ENCODE data around the gene ZNF770.
"Not testable (repeated sequence)": the region's sequence is repeated elsewhere in the genome, so short reads cannot be mapped to it uniquely, and the experiment has no call there.

ZNF770 gene

DNA sequence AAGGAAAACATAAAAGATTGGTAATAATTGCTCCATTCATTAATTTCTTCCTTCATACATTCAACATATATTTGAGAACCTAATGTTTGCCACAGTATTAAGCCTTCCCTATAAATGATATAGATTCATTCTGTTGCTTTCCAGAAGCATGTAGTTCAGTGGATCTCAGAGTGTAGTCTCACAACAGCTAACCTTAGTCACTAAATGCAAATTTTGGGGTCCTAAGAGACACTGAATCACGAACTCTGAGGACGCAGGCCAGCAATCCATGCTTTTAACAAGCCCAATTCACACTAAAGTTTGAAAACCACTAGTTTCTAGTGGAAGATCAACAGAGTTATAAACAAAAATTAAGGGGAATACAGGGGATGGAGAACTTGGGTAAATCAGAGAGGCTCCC, 11.3 kb downstream of the ZNF770 start:
- no peak for DNase-seq (ENCODE audit: low spot score)

DNA sequence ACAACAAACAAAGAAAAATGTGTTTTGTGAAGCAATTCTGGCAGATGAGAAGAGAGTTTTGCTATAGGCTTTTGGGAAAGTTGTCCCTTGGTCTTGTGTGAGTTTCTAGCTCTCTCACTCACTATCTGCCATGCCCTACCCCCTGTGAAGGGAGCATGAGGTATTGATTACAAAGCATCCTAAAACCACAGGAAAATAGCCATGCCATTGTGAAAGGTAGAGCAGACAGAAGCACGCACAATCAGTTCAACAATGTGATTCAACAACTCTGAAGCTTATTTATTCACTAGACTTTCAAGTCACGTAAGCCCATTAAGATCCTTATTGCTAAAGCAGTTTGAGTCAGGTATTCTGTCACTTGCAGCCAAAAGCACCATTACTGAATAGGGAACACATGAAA, 12.0 kb downstream of the ZNF770 start:
- no peak for DNase-seq (ENCODE audit: low spot score)

DNA sequence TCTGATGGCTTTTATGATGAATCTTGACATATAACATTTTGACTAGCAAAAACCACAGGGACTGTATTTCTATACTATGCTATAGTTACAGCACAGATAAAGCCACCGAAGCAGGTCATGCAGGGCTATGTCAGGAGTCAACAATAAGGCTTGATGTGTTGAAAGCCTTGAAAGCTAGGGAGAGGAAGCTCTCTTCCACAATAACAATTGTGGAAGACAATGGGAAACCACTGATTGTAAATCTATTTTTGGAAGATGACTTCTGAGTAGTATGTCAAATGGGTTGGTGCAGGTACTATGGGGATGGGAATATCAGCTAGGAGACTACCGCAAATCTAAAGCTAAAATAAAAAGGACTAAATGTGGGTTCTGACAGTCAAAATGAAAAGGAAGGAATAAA, 14.6 kb downstream of the ZNF770 start:
- DNase-seq (ENCODE audit: low spot score) = no peak

DNA sequence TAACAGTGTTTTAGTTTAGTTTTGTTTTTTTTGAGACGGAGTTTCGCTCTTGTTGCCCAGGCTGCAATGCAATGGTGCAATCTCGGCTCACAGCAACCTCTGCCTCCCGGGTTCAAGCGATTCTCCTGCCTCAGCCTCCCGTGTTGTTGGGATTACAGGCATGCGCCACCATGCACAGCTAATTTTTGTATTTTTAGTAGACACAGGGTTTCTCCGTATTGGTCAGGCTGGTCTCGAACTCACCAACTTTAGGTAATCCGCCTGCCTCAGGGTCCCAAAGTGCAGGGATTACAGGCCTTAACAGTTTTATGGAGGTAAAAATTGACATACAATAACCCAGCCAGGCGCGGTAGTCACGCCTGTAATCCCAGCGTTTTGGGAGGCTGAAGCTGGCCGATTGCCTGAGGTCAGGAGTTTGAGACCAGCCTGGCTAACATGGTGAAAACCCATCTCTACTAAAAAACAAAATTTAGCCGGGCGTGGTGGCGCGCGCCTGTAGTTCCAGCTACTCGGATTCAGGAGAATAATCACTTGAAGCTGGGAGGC, 17.9 kb downstream of the ZNF770 start:
- not testable (repeated sequence) for DNase-seq (ENCODE audit: low spot score)

DNA sequence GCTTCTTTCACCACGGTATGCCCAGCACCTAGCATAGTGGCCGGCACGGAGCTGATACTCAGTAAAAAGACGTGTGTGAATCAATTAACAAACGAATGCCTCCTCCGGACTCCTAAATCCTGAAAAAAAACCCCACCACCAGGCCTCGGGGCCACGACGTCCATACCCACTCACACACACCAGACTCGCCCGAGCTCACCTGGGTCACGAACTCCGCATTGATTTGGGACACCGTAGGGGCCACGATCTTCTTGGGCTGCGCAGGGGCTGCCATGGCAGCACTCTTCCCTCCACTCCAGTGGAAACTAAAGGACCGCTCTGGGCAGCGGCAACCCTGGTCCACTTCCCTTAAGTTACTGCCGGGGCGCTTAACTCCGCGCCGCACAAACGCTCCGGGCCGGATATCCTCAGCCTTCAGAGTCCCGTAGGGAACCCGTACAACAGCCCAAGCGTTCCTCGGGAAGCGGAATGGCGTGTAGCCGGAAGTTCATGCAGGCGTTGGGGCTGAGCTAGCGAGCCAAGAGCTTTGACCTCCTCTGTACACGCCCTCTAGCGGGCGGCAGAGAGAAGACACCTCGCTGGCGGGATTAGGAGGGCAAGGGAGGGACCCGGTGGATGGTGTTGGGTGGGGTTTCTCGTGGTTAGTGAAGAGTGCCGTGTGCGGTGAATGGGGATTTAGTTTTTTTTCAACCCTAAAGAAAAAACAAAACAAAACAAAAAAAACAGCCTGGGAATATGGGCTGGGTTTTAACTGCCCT, 18.6 kb downstream of the ZNF770 start, which contains the start of gene AQR:
AQR (minus strand) TSS at position 403 of the 758 bp plus-strand sequence; CDS start at position 274, 129 bp downstream.
- peak; percentile 94 for DNase-seq (ENCODE audit: low spot score)

DNA sequence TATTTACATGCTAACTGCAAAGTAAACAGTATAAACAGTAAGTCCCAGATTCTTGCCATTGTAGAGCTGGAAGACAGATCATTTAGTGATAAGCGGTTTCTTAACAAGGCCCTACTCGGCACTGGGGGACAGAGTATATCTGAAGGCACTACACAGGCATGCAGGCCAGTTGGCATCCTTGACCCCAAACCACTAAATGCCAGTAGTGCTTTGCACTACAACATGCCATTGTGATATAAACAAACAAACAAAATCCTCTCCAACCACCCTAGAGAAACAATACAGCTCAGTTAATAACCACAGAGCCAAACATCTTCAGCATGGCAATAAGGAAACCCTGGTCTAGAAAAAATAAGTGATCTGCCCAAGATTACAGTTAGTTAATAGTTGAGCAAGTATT, 23.8 kb downstream of the ZNF770 start:
- no peak for DNase-seq (ENCODE audit: low spot score)

DNA sequence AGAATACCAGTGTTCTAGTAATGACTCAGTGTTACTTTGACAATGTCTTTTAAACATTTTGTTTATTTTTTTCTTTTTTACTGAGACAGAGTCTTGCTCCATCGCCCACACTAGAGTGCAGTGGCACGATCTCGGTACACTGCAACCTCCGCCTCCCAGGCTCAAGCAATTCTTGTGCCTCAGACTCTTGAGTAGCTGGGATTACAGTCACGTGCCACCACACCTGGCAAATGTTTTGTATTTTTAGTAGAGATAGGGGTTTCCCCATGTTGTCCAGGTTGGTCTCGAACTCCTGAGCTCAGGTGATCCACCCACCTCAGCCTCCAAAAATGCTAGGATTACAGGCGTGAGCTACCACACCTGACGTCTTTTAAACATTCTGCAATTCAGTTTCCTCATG, 34.2 kb downstream of the ZNF770 start:
- DNase-seq (ENCODE audit: low spot score) = no peak

DNA sequence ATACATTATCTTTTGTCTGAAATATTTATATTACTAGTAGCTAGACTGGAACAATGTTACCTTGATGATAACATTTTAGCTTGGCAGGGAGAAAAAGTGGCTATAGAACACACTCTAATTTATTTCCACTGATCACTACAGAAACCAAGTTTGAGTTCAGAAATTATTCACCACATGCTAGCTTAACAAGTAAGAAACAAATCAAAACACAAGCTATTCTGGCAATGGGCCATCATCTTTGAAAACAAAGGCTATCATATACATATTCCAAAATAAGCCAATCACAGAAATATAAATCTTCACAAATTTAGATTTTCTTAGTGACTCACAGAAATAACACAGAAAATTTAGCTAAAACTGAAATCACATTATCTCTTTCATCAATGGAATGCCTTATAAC, 35.6 kb downstream of the ZNF770 start:
- DNase-seq (ENCODE audit: low spot score) = no peak

DNA sequence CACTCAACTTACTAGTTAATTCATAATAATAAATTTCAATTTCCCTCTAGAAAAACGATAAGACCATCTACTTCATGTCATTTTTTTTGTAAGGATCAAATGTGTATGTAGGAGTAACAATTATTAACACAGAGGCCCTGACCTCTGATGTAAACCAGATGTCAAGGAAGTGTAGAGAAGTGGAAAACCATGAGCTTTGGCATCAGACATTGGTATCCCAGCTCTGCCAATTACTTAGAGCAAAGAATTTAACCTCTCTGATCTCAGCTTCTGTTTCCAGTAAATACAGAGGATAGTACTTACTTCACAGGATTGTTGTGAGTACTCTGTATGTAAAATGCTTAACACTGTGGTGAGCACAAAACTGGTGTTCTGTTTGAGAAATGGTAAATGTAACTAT, 36.1 kb downstream of the ZNF770 start:
- DNase-seq (ENCODE audit: low spot score) = no peak

DNA sequence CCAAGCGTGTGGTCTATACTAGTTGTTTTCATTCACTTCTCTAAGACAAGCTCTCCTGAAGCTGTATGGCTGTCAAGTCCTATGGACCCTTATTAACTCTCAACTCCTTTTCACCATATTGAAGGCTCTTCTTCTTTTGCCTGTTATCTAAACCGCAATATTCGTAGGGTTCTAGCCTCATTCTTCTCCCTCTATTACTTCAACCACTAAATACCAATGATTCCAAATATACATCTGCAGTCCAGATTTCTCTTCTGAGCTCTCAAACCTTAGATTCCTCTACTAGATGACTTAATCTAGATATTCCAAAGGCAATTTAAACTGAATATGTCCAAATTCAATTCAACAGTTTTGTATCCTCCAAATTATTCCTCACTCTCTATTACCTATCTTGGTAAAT, 43.2 kb downstream of the ZNF770 start:
- DNase-seq (ENCODE audit: low spot score) = no peak

DNA sequence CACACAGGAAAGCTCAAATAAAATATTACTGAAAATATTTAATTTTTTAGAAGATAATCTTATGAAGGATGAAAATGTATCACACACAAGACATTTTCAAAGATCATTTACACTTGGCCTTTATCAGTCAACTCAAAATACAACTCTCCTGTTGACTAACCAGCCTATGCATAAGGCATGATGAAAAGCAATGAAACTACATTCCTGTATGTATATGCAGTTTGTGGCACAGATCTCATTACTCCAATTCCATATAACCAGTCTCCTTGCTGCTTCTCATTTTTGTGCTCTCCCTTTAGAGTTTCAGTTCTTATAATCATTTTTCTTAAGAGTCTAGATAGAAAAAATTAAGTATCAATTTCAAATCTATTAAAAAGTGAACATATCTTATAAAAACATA, 44.4 kb downstream of the ZNF770 start:
- DNase-seq (ENCODE audit: low spot score) = no peak

DNA sequence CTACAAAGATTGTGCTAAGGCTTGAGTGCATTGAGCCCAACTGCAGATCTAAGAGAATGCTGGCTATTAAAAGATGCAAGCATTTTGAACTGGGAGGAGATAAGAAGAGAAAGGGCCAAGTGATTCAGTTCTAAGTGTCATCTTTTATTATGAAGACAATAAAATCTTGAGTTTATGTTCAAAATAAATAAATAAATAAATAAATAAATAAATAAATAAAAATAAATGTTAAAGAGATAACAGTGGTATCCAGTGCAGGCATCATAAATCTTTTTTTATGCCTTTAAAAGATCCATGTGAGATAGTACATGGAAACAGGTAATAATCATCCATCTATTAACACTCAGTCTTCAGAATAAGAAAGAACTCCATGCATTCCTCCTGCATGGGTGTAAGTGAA, 44.8 kb downstream of the ZNF770 start:
- DNase-seq (ENCODE audit: low spot score) = not testable (repeated sequence)

DNA sequence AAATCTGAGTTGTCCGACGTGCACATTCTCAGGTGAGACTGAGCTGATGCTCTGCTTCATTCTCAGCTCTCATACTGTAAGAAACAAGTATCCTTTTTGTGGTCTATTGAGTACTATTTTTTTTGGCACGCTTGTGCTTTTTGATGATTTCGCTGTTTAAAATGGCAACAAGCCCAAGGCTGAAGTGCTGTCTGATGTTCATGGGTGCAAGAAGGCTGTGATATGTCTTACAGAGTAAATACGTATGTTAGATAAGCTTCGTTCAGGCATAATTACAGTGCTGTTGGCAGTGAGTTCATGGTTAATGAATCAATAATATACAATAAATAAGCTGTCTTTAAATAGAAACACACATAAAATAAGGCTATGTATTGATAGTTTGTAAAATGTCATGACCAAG, 45.7 kb downstream of the ZNF770 start:
- no peak for DNase-seq (ENCODE audit: low spot score)

DNA sequence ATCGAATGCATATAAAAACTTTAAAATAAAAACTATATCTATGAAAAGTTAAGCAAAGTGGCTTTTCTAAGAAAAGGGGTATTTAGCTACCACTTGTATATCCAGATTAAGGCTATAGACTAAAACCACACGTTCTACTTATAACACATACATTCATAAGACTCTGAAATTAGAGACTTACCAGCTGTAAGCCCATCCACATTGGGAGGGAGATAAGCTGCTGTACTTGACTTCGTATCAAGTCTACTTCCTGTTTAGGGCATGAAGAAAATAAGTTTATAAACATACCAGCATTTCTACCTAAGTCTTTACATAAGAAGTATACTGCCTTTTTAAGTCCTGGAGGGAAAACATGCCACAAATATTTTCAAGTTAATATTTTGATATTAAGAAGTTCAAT, 46.3 kb downstream of the ZNF770 start:
- DNase-seq (ENCODE audit: low spot score) = no peak

DNA sequence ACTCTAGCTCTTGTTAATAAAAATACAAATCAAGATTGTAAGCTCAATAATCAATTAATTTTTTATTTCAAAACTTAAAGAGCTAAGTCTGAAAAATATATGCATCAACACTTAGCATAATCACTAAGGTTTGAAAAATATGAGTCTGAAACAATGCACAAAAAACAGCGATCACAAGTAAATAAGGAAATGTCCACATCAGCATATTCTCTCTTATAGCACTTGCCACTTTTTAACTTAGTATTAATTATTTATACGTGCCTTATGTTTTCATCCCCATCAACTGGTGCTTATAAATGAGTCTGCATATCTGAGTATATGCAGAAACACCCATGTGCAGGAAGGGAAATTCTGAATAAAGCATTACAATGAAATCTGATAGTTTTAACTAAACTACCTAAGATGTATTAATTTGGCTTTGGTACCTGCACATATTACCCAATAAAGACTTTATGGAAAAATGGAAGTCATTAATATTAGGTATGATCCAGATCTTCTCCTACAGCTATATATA, 46.8 kb downstream of the ZNF770 start:
- no peak for DNase-seq (ENCODE audit: low spot score)

DNA sequence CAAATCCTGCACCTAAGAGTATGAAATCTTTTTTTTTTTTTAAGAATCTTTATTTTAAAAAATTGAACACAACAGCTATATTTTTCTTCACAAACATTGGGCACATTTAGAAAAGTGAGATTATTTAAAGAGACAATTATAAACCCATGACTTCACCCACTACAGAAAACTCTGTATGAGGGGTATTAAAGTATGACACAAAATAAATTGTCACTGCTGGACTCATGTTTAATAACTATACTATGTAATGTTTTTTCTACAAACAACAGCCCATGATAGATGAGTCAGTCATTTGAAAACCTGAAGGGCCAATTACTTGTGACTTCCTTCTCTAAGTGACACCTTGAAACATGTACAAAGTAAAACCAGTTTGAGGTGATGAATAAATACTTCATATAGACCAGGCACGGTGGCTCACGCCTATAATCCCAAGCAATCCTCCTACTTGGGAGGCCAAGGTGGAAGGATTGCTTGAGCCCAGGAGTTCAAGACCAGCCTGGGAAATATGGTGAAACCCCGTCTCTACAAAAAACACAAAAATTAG, 54.6 kb downstream of the ZNF770 start:
- no peak for DNase-seq (ENCODE audit: low spot score)

DNA sequence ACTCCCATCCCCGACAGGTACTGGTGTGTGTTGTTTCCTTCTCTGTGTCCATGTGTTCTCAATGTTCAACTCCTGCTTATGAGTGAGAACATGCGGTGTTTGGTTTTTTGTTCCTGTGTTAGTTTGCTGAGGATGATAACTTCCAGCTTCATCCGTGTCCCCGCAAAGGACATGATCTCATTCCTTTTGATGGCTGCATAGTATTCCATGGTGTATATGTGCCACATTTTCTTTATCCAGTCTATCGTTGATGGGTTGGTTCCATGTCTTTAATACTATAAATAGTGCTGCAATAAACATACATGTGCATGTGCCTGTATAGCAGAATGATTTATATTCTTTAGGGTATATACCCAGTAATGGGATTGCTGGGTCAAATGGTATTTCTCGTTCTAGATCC, 59.7 kb downstream of the ZNF770 start:
- DNase-seq (ENCODE audit: low spot score) = not testable (repeated sequence)
